HG03196 (cell line): ENCODE results near the gene ARNT2.

ENCODE experiments used
- ATAC-seq: cut with Tn5 transposase; IDR thresholded peaks from one replicate; pipeline ENCODE4 v1.9.1; 2021; ENCODE audit not compliant: unreplicated experiment

The ARNT2 gene

GRCh38 chr15:80569656-80570055 lies 165.5 kb downstream of the ARNT2 start:
- no peak for ATAC-seq

GRCh38 chr15:80570553-80570952 lies 166.4 kb downstream of the ARNT2 start:
- no peak for ATAC-seq

GRCh38 chr15:80572337-80572736 lies 168.2 kb downstream of the ARNT2 start:
- ATAC-seq: no peak

GRCh38 chr15:80573606-80574005 lies 169.4 kb downstream of the ARNT2 start:
- no peak for ATAC-seq

- ATAC-seq: no peak
Measured at GRCh38 chr15:80574590-80574989, 170.4 kb downstream of the ARNT2 start.

GRCh38 chr15:80576519-80577090 lies 172.4 kb downstream of the ARNT2 start:
- no peak for ATAC-seq

- ATAC-seq: no peak
Measured at GRCh38 chr15:80577552-80578205, 173.5 kb downstream of the ARNT2 start.

- ATAC-seq: no peak
Measured at GRCh38 chr15:80578206-80578595, 174.0 kb downstream of the ARNT2 start.

- no peak for ATAC-seq
Measured at GRCh38 chr15:80578871-80579270, 174.7 kb downstream of the ARNT2 start.

- ATAC-seq: no peak
Measured at GRCh38 chr15:80579611-80580010, 175.4 kb downstream of the ARNT2 start.

- no peak for ATAC-seq
Measured at GRCh38 chr15:80580106-80580505, 175.9 kb downstream of the ARNT2 start.

GRCh38 chr15:80580536-80581260 lies 176.5 kb downstream of the ARNT2 start:
- no peak for ATAC-seq

GRCh38 chr15:80581976-80582375 lies 177.8 kb downstream of the ARNT2 start:
- no peak for ATAC-seq

GRCh38 chr15:80582816-80583423 lies 178.7 kb downstream of the ARNT2 start:
- ATAC-seq: no peak

GRCh38 chr15:80584561-80584964 lies 180.4 kb downstream of the ARNT2 start:
- ATAC-seq: no peak

GRCh38 chr15:80584973-80585525 lies 180.9 kb downstream of the ARNT2 start:
- no peak for ATAC-seq

- no peak for ATAC-seq
Measured at GRCh38 chr15:80585544-80586018, 181.4 kb downstream of the ARNT2 start.

GRCh38 chr15:80586161-80586560 lies 182.0 kb downstream of the ARNT2 start:
- no peak for ATAC-seq

GRCh38 chr15:80587007-80587406 lies 182.8 kb downstream of the ARNT2 start:
- ATAC-seq: no peak

- no peak for ATAC-seq
Measured at GRCh38 chr15:80587816-80588456, 183.8 kb downstream of the ARNT2 start.

GRCh38 chr15:80588801-80589200 lies 184.6 kb downstream of the ARNT2 start:
- ATAC-seq: no peak
